ENCODE measurements around the gene EGF. TPM values are rescaled to one million over a fixed set of nuclear protein-coding genes. Genes with fewer than 3 reads are reported as not detected.

EGF gene
- total RNA-seq, 2 experiments from 2014 or later = not detected

- H2AFZ ChIP-seq (ENCODE audit: low read length) = no peak overlapping the region
- no peak overlapping the region for H3K4me2 ChIP-seq (ENCODE audit: low read length)
- no peak for DNase-seq (ENCODE audit: low spot score)
- intact Hi-C loops (cut with micrococcal nuclease; ENCODE audit: unreplicated experiment) = loop anchor here (5.0 kb wide), 1 partner anchor 209 kb away; no protein-coding TSS in a partner anchor
- POLR2A ChIA-PET = interaction anchor here (0.7 kb wide), 1 partner anchor 451 kb away, joined by 3 read pairs; no protein-coding TSS in a partner anchor
- TF ChIP-seq EZH2phosphoT487 (IDR thresholded peaks at IDR 0.05; ENCODE audit: borderline replicate concordance, low read depth, low read length) (no peak), CTCF (conservative IDR thresholded peaks at IDR 0.05; ENCODE audit: low read length) (no peak)
- no peaks in the 10 kb centered on the region for H3K36me3 ChIP-seq (ENCODE audit: insufficient read depth, low read length)
- H3K9me2 ChIP-seq (ENCODE audit: insufficient read depth, low read length) = no peaks in the 10 kb centered on the region
- H3K4me3 ChIP-seq (ENCODE audit: low read depth, low read length, poor library complexity, severe bottlenecking) = no peak overlapping the region
- CTCF ChIA-PET (ENCODE audit: unreplicated experiment) = no interaction called here
- no peaks in the 10 kb centered on the region for H3K79me2 ChIP-seq (ENCODE audit: insufficient read depth, low read depth, low read length)
- no peaks in the 10 kb centered on the region for H4K20me1 ChIP-seq (ENCODE audit: insufficient read depth, low read length)
- H3K27ac ChIP-seq (ENCODE audit: low read depth, low read length, poor library complexity, severe bottlenecking) = no peak overlapping the region
- H3K9me3 ChIP-seq (ENCODE audit: low read length) = no peaks in the 10 kb centered on the region
- no TSS peak for BruUV-seq (replicated peaks)
- H3K4me1 ChIP-seq (ENCODE audit: insufficient read depth, low read length, poor library complexity, severe bottlenecking) = peaks cover 4% of the 10 kb centered on the region
These were observed 90.9 kb downstream of the EGF start for GRCh38 chr4:110003401-110004187.

GRCh38 chr4:110004556-110004955 lies 91.9 kb downstream of the EGF start:
- H3K4me1 ChIP-seq (ENCODE audit: insufficient read depth, low read length, poor library complexity, severe bottlenecking) = no peaks in the 10 kb centered on the region
- no peaks in the 10 kb centered on the region for H4K20me1 ChIP-seq (ENCODE audit: insufficient read depth, low read length)
- no TSS peak for BruUV-seq (replicated peaks)
- H3K27ac ChIP-seq (ENCODE audit: low read depth, low read length, poor library complexity, severe bottlenecking) = no peak overlapping the region
- no peaks in the 10 kb centered on the region for H3K9me3 ChIP-seq (ENCODE audit: low read length)
- H3K4me2 ChIP-seq (ENCODE audit: low read length) = no peak overlapping the region
- no peak overlapping the region for H2AFZ ChIP-seq (ENCODE audit: low read length)
- no peak for DNase-seq (ENCODE audit: low spot score)
- H3K4me3 ChIP-seq (ENCODE audit: low read depth, low read length, poor library complexity, severe bottlenecking) = no peak overlapping the region
- intact Hi-C loops (cut with micrococcal nuclease; ENCODE audit: unreplicated experiment) = loop anchor here (5.0 kb wide), 1 partner anchor 208 kb away; no protein-coding TSS in a partner anchor
- no peaks in the 10 kb centered on the region for H3K79me2 ChIP-seq (ENCODE audit: insufficient read depth, low read depth, low read length)
- no peaks in the 10 kb centered on the region for H3K36me3 ChIP-seq (ENCODE audit: insufficient read depth, low read length)
- ChIA-PET CTCF (ENCODE audit: unreplicated experiment) (no interaction called here), POLR2A (interaction anchor here (0.6 kb wide), 1 partner anchor 323 kb away, joined by 3 read pairs; no protein-coding TSS in a partner anchor)
- TF ChIP-seq EZH2phosphoT487 (IDR thresholded peaks at IDR 0.05; ENCODE audit: borderline replicate concordance, low read depth, low read length) (no peak), CTCF (conservative IDR thresholded peaks at IDR 0.05; ENCODE audit: low read length) (no peak)
- H3K9me2 ChIP-seq (ENCODE audit: insufficient read depth, low read length) = no peaks in the 10 kb centered on the region

Data from OCI-LY7 (cell line).